CD14-positive monocyte (primary cell): ENCODE data around the gene RAB11B. TPM values are rescaled to one million over a fixed set of nuclear protein-coding genes. Genes with fewer than 3 reads are reported as not detected.

ENCODE experiments used
- DNase-seq, 3 donors: peaks; one replicate each; pipeline ENCODE4 v3.0.0-alpha.2; 2011 to 2022
- H2AFZ ChIP-seq: 2 replicates; pipeline ENCODE4 v1.6.0; 2012; ENCODE audit warnings: mild to moderate bottlenecking, low read depth, low read length, inconsistent platforms; ENCODE audit not compliant: insufficient read depth, poor library complexity, severe bottlenecking
- H3K27ac ChIP-seq, 2 donors: 1 replicate in 1 of 2; 2 replicates in 1 of 2; pipeline ENCODE4 v1.5.1; 2012 to 2013; ENCODE audit warnings: low read length in 2 of 2, control low read depth in 1 of 2, inconsistent platforms in 1 of 2, low read depth in 1 of 2, mild to moderate bottlenecking in 1 of 2
- H3K27me3 ChIP-seq, 2 donors: one replicate each; pipeline versions ENCODE4 v1.6.0 to v1.6.1; 2011 to 2013; ENCODE audit warnings: low read length in 2 of 2; ENCODE audit not compliant: control insufficient read depth in 2 of 2, insufficient read depth in 2 of 2
- H3K36me3 ChIP-seq, 2 donors: replicated peaks in 1 of 2; 1 replicate in 1 of 2; 2 replicates in 1 of 2; pipeline versions ENCODE4 v1.5.1 to v1.6.1; 2012 to 2013; ENCODE audit warnings: low read length in 2 of 2, control low read depth in 1 of 2, inconsistent platforms in 1 of 2, mild to moderate bottlenecking in 1 of 2; ENCODE audit not compliant: insufficient read depth in 2 of 2, control insufficient read depth in 1 of 2
- H3K4me1 ChIP-seq, 2 donors: 1 replicate in 1 of 2; 2 replicates in 1 of 2; pipeline versions ENCODE4 v1.5.1 to v1.6.1; 2012 to 2013; ENCODE audit warnings: low read length in 2 of 2, control low read depth in 1 of 2, inconsistent platforms in 1 of 2, mild to moderate bottlenecking in 1 of 2, moderate library complexity in 1 of 2; ENCODE audit not compliant: insufficient read depth in 2 of 2, control insufficient read depth in 1 of 2
- H3K4me2 ChIP-seq: replicated peaks from 2 replicates; pipeline ENCODE3; 2012; ENCODE audit warnings: low read length, moderate library complexity, mild to moderate bottlenecking; ENCODE audit not compliant: poor library complexity, severe bottlenecking; ENCODE audit errors: extremely low read depth
- H3K4me3 ChIP-seq, 3 experiments: fragments of 200-600 bp in 1 of 3; sonication (generic) in 1 of 3; replicated peaks in 1 of 3; 1 replicate in 2 of 3; 2 replicates in 1 of 3; pipeline ENCODE4 v1.5.1; 2011 to 2013; ENCODE audit warnings: low read length in 3 of 3, mild to moderate bottlenecking in 3 of 3, control low read depth in 2 of 3, low read depth in 2 of 3, inconsistent platforms in 1 of 3, moderate library complexity in 1 of 3
- H3K79me2 ChIP-seq: 2 replicates; pipeline ENCODE4 v1.6.0; 2012; ENCODE audit warnings: mild to moderate bottlenecking, control low read depth, inconsistent platforms, low read length, moderate library complexity; ENCODE audit not compliant: insufficient read depth
- H3K9ac ChIP-seq: 2 replicates; pipeline ENCODE4 v1.6.0; 2017; ENCODE audit warnings: low read length, mild to moderate bottlenecking; ENCODE audit not compliant: insufficient read depth, poor library complexity, severe bottlenecking
- H3K9me3 ChIP-seq, 2 donors: replicated peaks in 1 of 2; 1 replicate in 1 of 2; 2 replicates in 1 of 2; pipeline versions ENCODE4 v1.5.1 to v1.6.1; 2012 to 2013; ENCODE audit warnings: low read length in 2 of 2, control low read depth in 1 of 2; ENCODE audit not compliant: control insufficient read depth in 1 of 2, insufficient read depth in 1 of 2
- H4K20me1 ChIP-seq: 2 replicates; pipeline ENCODE4 v1.6.0; 2012; ENCODE audit warnings: mild to moderate bottlenecking, low read length, control low read depth, moderate library complexity; ENCODE audit not compliant: insufficient read depth
- H3K27ac Mint-ChIP-seq, 7 donors: one replicate each; pipeline ENCODE4 v1.8.0; 2020; ENCODE audit warnings: mild to moderate bottlenecking in 7 of 7, mixed read lengths in 7 of 7, moderate library complexity in 6 of 7, inconsistent platforms in 2 of 7
- H3K27me3 Mint-ChIP-seq, 3 donors: one replicate each; pipeline ENCODE4 v1.8.0; 2021 to 2022; ENCODE audit warnings: low read depth in 3 of 3, mild to moderate bottlenecking in 3 of 3, mixed read lengths in 3 of 3, moderate library complexity in 3 of 3, inconsistent platforms in 1 of 3
- H3K36me3 Mint-ChIP-seq, 2 donors: one replicate each; pipeline ENCODE4 v1.8.0; 2020; ENCODE audit warnings: mixed read lengths in 2 of 2, inconsistent platforms in 1 of 2, mild to moderate bottlenecking in 1 of 2
- H3K4me1 Mint-ChIP-seq: one replicate; pipeline ENCODE4 v1.8.0; 2020; ENCODE audit warnings: mild to moderate bottlenecking, mixed read lengths
- H3K4me3 Mint-ChIP-seq, 2 donors: one replicate each; pipeline ENCODE4 v1.8.0; 2020; ENCODE audit warnings: mild to moderate bottlenecking in 2 of 2, mixed read lengths in 2 of 2, moderate library complexity in 1 of 2
- H3K9me3 Mint-ChIP-seq, 7 donors: one replicate each; pipeline ENCODE4 v1.8.0; 2020 to 2022; ENCODE audit warnings: mixed read lengths in 7 of 7, mild to moderate bottlenecking in 6 of 7, moderate library complexity in 6 of 7, inconsistent platforms in 2 of 7
- CTCF ChIP-seq: fragments of 200-600 bp; IDR thresholded peaks from one replicate; pipeline ENCODE4 v1.8.0; 2022; ENCODE audit warnings: antibody characterized with exemption, mild to moderate bottlenecking
- WGBS: methylation state at CpG from one replicate; pipeline ENCODE4 v1.1.5; 2013; ENCODE audit warnings: missing lambda C conversion rate; ENCODE audit not compliant: insufficient coverage; 5-methylcytosine and 5-hydroxymethylcytosine counted together
- intact Hi-C, 2 donors: fragments of 100-400 bp; cut with micrococcal nuclease; formaldehyde crosslinking; loops; one replicate each; pipeline versions ENCODE4 v1.15.0 to v1.15.1; 2023
- polyA plus RNA-seq, 3 donors: library from polyadenylated mRNA; depleted of rRNA in 1 of 3; unstranded in 2 of 3; stranded (reverse) in 1 of 3; fragments of 300-500 nt in 2 of 3; fragments of >200 nt in 1 of 3; fragmentation: Illumina TruSeq in 2 of 3; gene quantifications; 1 replicate in 2 of 3; 2 replicates in 1 of 3; pipeline ENCODE4 v1.2.3, GENCODE V29; 2012 to 2021

RAB11B gene
- polyA plus RNA-seq, 3 donors: 36.5 to 128 (median 45.4) TPM

DNA sequence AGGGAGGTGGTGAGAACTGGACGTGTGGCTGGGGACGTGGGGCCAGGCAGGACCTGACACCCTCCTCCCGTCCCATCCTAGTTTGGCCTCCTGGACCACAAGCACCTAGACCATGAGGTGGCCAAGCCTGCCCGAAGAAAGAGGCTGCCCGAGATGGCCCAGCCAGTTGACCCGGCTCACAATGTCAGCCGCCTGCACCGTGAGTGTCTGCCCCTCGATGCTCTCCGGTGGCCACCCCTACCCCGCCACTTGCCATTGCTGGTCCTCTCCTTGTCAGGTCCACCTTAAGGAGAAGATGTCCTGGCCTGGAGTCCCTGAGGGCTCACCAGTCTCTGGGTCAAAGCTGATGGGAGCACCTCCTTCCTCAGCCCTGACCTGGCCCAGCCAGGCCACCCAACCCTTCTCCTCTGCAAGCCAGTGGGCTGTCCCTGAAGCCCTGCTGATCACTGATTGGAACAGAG is 24.0 kb upstream of the RAB11B start:
- no peak overlapping the region for H3K4me3 ChIP-seq
- H4K20me1 ChIP-seq: no peaks in the 10 kb centered on the region
- no peak for DNase-seq
- 95% methylated on average over 9 of the region's 11 CpGs for WGBS
- Mint-ChIP-seq H3K4me1 (peaks cover 31% of the 10 kb centered on the region), H3K27ac (no peak overlapping the region), H3K27me3 (peaks cover 67 to 79% (median 69%) of the 10 kb centered on the region in 3 donors), H3K36me3 (peaks cover 0 to 1% of the 10 kb centered on the region in 2 donors), H3K4me3 (peak overlapping the region in 1 of 2 donors; percentile 72), H3K9me3 (peaks cover 0 to 13% (median 4%) of the 10 kb centered on the region in 7 donors)
- no peak overlapping the region for H2AFZ ChIP-seq
- H3K27me3 ChIP-seq: peaks cover 12 to 58% of the 10 kb centered on the region in 2 donors
- H3K36me3 ChIP-seq: no peaks in the 10 kb centered on the region
- H3K9ac ChIP-seq: no peak overlapping the region
- TF ChIP-seq CTCF: no peak
- no peaks in the 10 kb centered on the region for H3K79me2 ChIP-seq
- H3K4me2 ChIP-seq: no peak overlapping the region
- intact Hi-C loops: no loop called here
- H3K27ac ChIP-seq: no peak overlapping the region
- H3K9me3 ChIP-seq: peaks cover 0 to 13% of the 10 kb centered on the region in 2 donors
- peaks cover 15 to 17% of the 10 kb centered on the region in 2 donors for H3K4me1 ChIP-seq

- peaks cover 0 to 13% of the 10 kb centered on the region in 2 donors for H3K9me3 ChIP-seq
- H3K4me3 ChIP-seq: no peak overlapping the region
- TF ChIP-seq CTCF: no peak
- H3K4me1 ChIP-seq: peaks cover 15 to 16% of the 10 kb centered on the region in 2 donors
- H3K27ac Mint-ChIP-seq: peak overlapping the region in 1 of 7 donors; percentile 57
- peaks cover 64 to 72% (median 66%) of the 10 kb centered on the region in 3 donors for H3K27me3 Mint-ChIP-seq
- H3K4me2 ChIP-seq: no peak overlapping the region
- H4K20me1 ChIP-seq: no peaks in the 10 kb centered on the region
- 86% methylated on average over 7 of the region's 13 CpGs for WGBS
- H3K4me3 Mint-ChIP-seq: no peak overlapping the region
- peaks cover 27% of the 10 kb centered on the region for H3K4me1 Mint-ChIP-seq
- intact Hi-C loops: no loop called here
- H3K36me3 Mint-ChIP-seq: peaks cover 0 to 1% of the 10 kb centered on the region in 2 donors
- no peak overlapping the region for H3K27ac ChIP-seq
- no peaks in the 10 kb centered on the region for H3K36me3 ChIP-seq
- no peak overlapping the region for H3K9ac ChIP-seq
- no peak for DNase-seq
- no peaks in the 10 kb centered on the region for H3K79me2 ChIP-seq
- H3K9me3 Mint-ChIP-seq: peaks cover 0 to 13% (median 4%) of the 10 kb centered on the region in 7 donors
- H3K27me3 ChIP-seq: peaks cover 12 to 53% of the 10 kb centered on the region in 2 donors
- H2AFZ ChIP-seq: no peak overlapping the region
These were observed 23.2 kb upstream of the RAB11B start for GRCh38 chr19:8366961-8367326.
